Colonic mucosa (tissue), 4 donors: ENCODE data around the gene PCNX2. TPM values are rescaled to one million over a fixed set of nuclear protein-coding genes. Genes with fewer than 3 reads are reported as not detected.

Source experiments
- DNase-seq: peaks from one replicate; pipeline ENCODE4 v3.0.0-alpha.2; 2020
- H3K27ac ChIP-seq: fragments of 200-600 bp; one replicate; pipeline ENCODE4 v1.8.0; 2021
- H3K27me3 ChIP-seq: fragments of 200-600 bp; one replicate; pipeline ENCODE4 v1.8.0; 2021
- H3K36me3 ChIP-seq: fragments of 200-600 bp; one replicate; pipeline ENCODE4 v1.8.0; 2021
- H3K4me1 ChIP-seq: fragments of 200-600 bp; one replicate; pipeline ENCODE4 v1.8.0; 2021; ENCODE audit warnings: mild to moderate bottlenecking
- H3K4me3 ChIP-seq: fragments of 200-600 bp; one replicate; pipeline ENCODE4 v1.8.0; 2021
- H3K9ac ChIP-seq, 2 donors: one replicate each; pipeline ENCODE4 v1.7.0; 2013; ENCODE audit warnings: control low read depth in 2 of 2, low read depth in 2 of 2, low read length in 2 of 2
- H3K9me3 ChIP-seq: fragments of 200-600 bp; one replicate; pipeline ENCODE4 v1.8.0; 2021
- intact Hi-C: fragments of 100-400 bp; cut with DNase I; formaldehyde crosslinking; loops from one replicate; pipeline ENCODE4 v1.14.1; 2022
- total RNA-seq, 2 donors: library from RNA; stranded (reverse); fragmentation: NEBNext Ultra II Directional in 1 of 2; extraction: Animal tissue kit (Norgen Biotek cat#: 25700) in 1 of 2; gene quantifications; one replicate each; pipeline ENCODE4 v1.2.1, GENCODE V29; 2021
- TF ChIP-seq, protein P1 (sequence below): fragments of 200-600 bp; IDR thresholded peaks from one replicate; pipeline ENCODE4 v1.8.0; 2022; ENCODE audit warnings: antibody characterized with exemption, mild to moderate bottlenecking
- donor health status: healthy.
- donor health status: DM: no; HTN: no; CAD: no.
- donor health status: DM: no; HTN: no; CAD: no.

Gene PCNX2
- total RNA-seq, 2 donors from 2014 or later = 5.4 to 6.7 TPM

DNA sequence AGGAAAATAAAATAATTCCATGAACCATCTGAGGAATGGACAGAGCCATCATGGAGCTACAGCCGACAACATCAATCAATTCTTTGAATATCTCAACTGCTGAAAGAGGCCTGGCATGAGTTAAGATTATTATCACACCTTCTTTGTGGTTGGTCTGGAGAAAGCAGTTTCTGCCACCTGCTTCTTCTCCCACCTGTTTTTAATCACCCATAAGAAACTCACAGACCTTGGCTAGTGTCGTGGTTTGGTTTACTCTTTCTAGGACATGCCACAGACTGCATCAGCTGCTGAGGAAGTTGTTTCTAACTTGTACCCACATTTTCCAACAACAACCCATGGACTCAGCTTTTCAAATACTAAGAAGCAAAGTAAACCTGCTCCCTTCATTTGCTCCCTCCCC lies 279.6 kb downstream of the PCNX2 start:
- H3K36me3 ChIP-seq = no peaks in the 10 kb centered on the region
- no peak overlapping the region for H3K4me3 ChIP-seq
- no peaks in the 10 kb centered on the region for H3K9me3 ChIP-seq
- H3K27ac ChIP-seq = no peak overlapping the region
- no peaks in the 10 kb centered on the region for H3K27me3 ChIP-seq
- DNase-seq = no peak
- no peaks in the 10 kb centered on the region for H3K4me1 ChIP-seq
- TF ChIP-seq, protein P1, sequence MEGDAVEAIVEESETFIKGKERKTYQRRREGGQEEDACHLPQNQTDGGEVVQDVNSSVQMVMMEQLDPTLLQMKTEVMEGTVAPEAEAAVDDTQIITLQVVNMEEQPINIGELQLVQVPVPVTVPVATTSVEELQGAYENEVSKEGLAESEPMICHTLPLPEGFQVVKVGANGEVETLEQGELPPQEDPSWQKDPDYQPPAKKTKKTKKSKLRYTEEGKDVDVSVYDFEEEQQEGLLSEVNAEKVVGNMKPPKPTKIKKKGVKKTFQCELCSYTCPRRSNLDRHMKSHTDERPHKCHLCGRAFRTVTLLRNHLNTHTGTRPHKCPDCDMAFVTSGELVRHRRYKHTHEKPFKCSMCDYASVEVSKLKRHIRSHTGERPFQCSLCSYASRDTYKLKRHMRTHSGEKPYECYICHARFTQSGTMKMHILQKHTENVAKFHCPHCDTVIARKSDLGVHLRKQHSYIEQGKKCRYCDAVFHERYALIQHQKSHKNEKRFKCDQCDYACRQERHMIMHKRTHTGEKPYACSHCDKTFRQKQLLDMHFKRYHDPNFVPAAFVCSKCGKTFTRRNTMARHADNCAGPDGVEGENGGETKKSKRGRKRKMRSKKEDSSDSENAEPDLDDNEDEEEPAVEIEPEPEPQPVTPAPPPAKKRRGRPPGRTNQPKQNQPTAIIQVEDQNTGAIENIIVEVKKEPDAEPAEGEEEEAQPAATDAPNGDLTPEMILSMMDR = no peak
- H3K9ac ChIP-seq = no peak overlapping the region
- intact Hi-C loops = no loop called here

DNA sequence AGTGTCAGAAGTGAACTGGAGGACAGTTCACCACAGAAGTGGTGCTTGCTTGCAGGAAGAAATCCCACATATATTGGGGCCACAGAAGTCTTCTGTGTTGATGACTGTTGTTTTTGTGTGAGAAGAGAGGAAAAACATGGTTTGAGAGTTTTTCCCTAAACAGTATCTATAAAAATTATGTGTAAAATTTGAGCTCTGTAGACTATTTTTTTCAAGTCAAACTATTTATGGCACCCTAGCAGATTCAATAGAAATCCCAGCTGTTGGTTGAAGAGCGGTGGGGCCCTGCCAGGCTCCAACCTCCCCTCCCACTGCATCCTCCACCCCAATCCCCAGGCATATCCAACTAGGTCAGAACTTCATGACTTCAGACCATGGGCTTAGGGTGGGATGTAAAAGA lies 283.5 kb downstream of the PCNX2 start:
- Histone ChIP-seq H3K9ac (no peak overlapping the region), H3K4me3 (no peak overlapping the region), H3K36me3 (no peaks in the 10 kb centered on the region), H3K4me1 (no peaks in the 10 kb centered on the region), H3K9me3 (no peaks in the 10 kb centered on the region), H3K27ac (no peak overlapping the region), H3K27me3 (no peaks in the 10 kb centered on the region)
- TF ChIP-seq, protein P1 = no peak
- intact Hi-C loops = no loop called here
- no peak for DNase-seq

DNA sequence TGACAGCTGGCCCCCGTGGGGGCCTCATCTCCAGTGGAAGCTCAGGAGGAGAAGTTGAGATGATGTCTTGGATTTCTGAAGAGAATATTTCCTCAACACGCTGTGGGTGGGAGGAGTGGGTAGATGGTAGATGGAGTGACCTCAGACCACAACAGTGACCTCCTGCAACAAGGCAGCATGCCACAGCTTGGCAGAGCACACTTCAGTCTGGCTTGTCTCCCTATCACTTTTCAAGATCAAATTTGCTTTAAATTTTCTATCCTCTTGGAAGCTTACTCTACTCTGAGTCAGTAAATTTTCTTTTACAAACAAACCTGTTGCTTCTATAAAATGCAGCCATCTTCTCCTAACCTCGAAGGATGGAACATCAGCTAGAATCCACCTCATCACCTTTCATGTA lies 285.4 kb downstream of the PCNX2 start:
- no peak overlapping the region for H3K4me3 ChIP-seq
- no peaks in the 10 kb centered on the region for H3K4me1 ChIP-seq
- no peaks in the 10 kb centered on the region for H3K27me3 ChIP-seq
- no peaks in the 10 kb centered on the region for H3K36me3 ChIP-seq
- DNase-seq = no peak
- H3K9me3 ChIP-seq = no peaks in the 10 kb centered on the region
- intact Hi-C loops = no loop called here
- no peak overlapping the region for H3K9ac ChIP-seq
- H3K27ac ChIP-seq = no peak overlapping the region
- TF ChIP-seq, protein P1 = no peak

DNA sequence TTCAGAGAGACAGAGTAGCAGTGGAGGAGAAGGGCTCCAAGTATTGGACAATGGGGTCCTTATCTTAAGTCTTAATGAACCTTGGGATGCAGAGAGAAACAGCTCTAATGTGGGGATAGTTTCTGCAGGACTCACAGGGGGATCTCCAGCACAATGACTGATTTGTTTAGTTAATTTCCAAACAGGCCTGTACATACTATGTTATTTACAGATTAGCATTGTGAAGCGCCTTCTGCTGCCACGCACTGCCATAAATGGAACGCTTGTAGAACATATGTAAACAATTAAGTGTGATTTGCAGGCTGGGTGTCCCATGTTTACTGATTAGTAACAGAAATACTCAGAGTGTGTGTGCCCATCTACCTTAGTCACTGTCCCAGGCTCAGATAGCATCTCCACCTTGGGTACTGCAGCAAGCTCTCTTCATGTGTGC lies 289.0 kb downstream of the PCNX2 start:
- no peaks in the 10 kb centered on the region for H3K27me3 ChIP-seq
- intact Hi-C loops = no loop called here
- no peak overlapping the region for H3K4me3 ChIP-seq
- no peak overlapping the region for H3K27ac ChIP-seq
- TF ChIP-seq, protein P1 = no peak
- no peaks in the 10 kb centered on the region for H3K9me3 ChIP-seq
- H3K36me3 ChIP-seq = no peaks in the 10 kb centered on the region
- no peaks in the 10 kb centered on the region for H3K4me1 ChIP-seq
- no peak overlapping the region for H3K9ac ChIP-seq
- DNase-seq = no peak

DNA sequence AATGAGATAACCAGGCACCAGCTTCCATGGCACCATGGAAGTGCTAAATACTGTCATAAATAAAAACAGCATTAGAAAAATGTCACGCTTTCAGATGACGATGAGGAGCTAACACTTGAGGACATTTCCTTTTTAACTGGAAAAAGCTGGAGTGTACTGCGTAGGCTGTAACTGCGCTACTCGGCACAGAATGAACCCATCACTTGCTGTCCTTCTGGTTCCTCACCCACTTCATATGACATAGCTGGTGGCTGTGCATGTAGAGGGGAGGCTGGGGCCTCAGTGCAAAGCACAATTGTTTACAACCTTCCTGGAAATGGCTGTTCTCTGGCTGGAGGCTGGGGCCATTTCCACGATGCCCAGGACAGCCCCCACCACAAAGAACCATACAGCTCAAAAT lies 289.4 kb downstream of the PCNX2 start:
- Histone ChIP-seq H3K4me3 (no peak overlapping the region), H3K27me3 (no peaks in the 10 kb centered on the region), H3K4me1 (no peaks in the 10 kb centered on the region), H3K9me3 (no peaks in the 10 kb centered on the region), H3K27ac (no peak overlapping the region), H3K9ac (no peak overlapping the region), H3K36me3 (no peaks in the 10 kb centered on the region)
- intact Hi-C loops = no loop called here
- DNase-seq = no peak
- TF ChIP-seq, protein P1 = no peak

DNA sequence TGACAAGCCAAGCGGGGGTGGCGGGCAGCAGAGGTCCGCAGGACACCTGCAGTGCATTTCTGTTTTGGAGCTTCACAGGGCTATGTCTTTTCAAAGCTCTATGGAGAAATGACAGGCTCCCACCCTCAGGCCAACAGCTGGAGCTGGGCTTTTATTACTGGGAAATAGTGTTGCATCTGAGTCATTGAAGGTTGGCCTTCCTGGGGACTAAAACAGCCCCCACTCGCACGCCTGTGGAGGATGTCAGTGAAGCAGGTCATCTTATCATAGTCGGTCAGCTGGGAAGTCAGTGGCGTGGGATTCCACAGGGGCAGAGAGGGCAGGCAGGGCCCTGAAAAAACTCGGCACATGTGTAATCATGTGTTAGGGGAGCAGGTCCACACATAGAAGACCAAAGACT lies 289.8 kb downstream of the PCNX2 start:
- Histone ChIP-seq H3K9me3 (no peaks in the 10 kb centered on the region), H3K9ac (no peak overlapping the region), H3K27me3 (no peaks in the 10 kb centered on the region), H3K4me3 (no peak overlapping the region), H3K27ac (no peak overlapping the region), H3K4me1 (no peaks in the 10 kb centered on the region), H3K36me3 (no peaks in the 10 kb centered on the region)
- no peak for DNase-seq
- TF ChIP-seq, protein P1 = no peak
- intact Hi-C loops = no loop called here
